Liver (tissue), 9 donors: Measurements from ENCODE around the gene SLC6A11. TPM values are rescaled to one million over a fixed set of nuclear protein-coding genes. Genes with fewer than 3 reads are reported as not detected.

Experiments used
- DNase-seq: peaks from one replicate; pipeline ENCODE4 v3.0.0-alpha.2; 2017; ENCODE audit warnings: low spot score
- H3K27ac ChIP-seq, 2 donors: one replicate each; pipeline ENCODE4 v1.7.0; 2013; ENCODE audit warnings: inconsistent platforms in 2 of 2, low read length in 2 of 2, control low read depth in 1 of 2, low read depth in 1 of 2, mild to moderate bottlenecking in 1 of 2
- H3K27me3 ChIP-seq, 4 donors: one replicate each; pipeline versions ENCODE4 v1.6.1 to v1.7.0; 2013; ENCODE audit warnings: low read length in 3 of 4, inconsistent platforms in 1 of 4, mild to moderate bottlenecking in 1 of 4, moderate library complexity in 1 of 4; ENCODE audit not compliant: control insufficient read depth in 4 of 4, insufficient read depth in 4 of 4
- H3K36me3 ChIP-seq, 4 donors: one replicate each; pipeline versions ENCODE4 v1.6.1 to v1.7.0; 2013; ENCODE audit warnings: low read length in 3 of 4, mild to moderate bottlenecking in 3 of 4, low read depth in 1 of 4, moderate library complexity in 1 of 4; ENCODE audit not compliant: control insufficient read depth in 4 of 4, insufficient read depth in 3 of 4
- H3K4me1 ChIP-seq, 4 donors: one replicate each; pipeline versions ENCODE4 v1.6.1 to v1.7.0; 2013; ENCODE audit warnings: low read length in 3 of 4, mild to moderate bottlenecking in 3 of 4, moderate library complexity in 1 of 4; ENCODE audit not compliant: control insufficient read depth in 4 of 4, insufficient read depth in 4 of 4
- H3K4me3 ChIP-seq, 3 donors: one replicate each; pipeline versions ENCODE4 v1.6.1 to v1.7.0; 2013; ENCODE audit warnings: low read length in 3 of 3, control low read depth in 1 of 3, low read depth in 1 of 3, mild to moderate bottlenecking in 1 of 3
- H3K9ac ChIP-seq, 2 donors: one replicate each; pipeline ENCODE4 v1.7.0; 2013; ENCODE audit warnings: low read length in 2 of 2, mild to moderate bottlenecking in 2 of 2, moderate library complexity in 2 of 2, control low read depth in 1 of 2, low read depth in 1 of 2
- H3K9me3 ChIP-seq, 4 donors: one replicate each; pipeline versions ENCODE4 v1.6.1 to v1.7.0; 2013; ENCODE audit warnings: low read length in 3 of 4; ENCODE audit not compliant: control insufficient read depth in 4 of 4
- ATF3 ChIP-seq: IDR thresholded peaks from 2 replicates; pipeline ENCODE4 v1.6.1; 2016; ENCODE audit warnings: antibody characterized with exemption
- CTCF ChIP-seq: fragments of 150-350 bp; IDR thresholded peaks from 2 replicates; pipeline ENCODE4 v1.5.1; 2017; ENCODE audit warnings: improper control_type of control experiment, low read depth, low read length; ENCODE audit not compliant: missing input control
- EGR1 ChIP-seq, 2 donors: IDR thresholded peaks; 2 replicates each; pipeline ENCODE4 v1.6.1; 2016 to 2018; ENCODE audit warnings: antibody characterized with exemption in 2 of 2, low read depth in 2 of 2
- FOXA1 ChIP-seq: IDR thresholded peaks from 2 replicates; pipeline ENCODE4 v1.6.1; 2016; ENCODE audit warnings: antibody characterized with exemption
- FOXA2 ChIP-seq: IDR thresholded peaks from 2 replicates; pipeline ENCODE4 v1.6.1; 2016; ENCODE audit warnings: antibody characterized with exemption
- GABPA ChIP-seq, 2 donors: IDR thresholded peaks in 1 of 2; conservative IDR thresholded peaks in 1 of 2; 2 replicates each; pipeline ENCODE4 v1.6.1; 2016; ENCODE audit warnings: antibody characterized with exemption in 2 of 2, mild to moderate bottlenecking in 1 of 2, moderate library complexity in 1 of 2
- HNF4A ChIP-seq, 2 donors: conservative IDR thresholded peaks; 2 replicates each; pipeline ENCODE4 v1.6.1; 2016; ENCODE audit warnings: antibody characterized with exemption in 2 of 2, mild to moderate bottlenecking in 2 of 2
- HNF4G ChIP-seq: IDR thresholded peaks from 2 replicates; pipeline ENCODE4 v1.6.1; 2016; ENCODE audit warnings: antibody characterized with exemption
- JUND ChIP-seq, 2 donors: IDR thresholded peaks; 2 replicates each; pipeline ENCODE4 v1.6.1; 2016; ENCODE audit warnings: antibody characterized with exemption in 2 of 2
- MAX ChIP-seq: IDR thresholded peaks from 2 replicates; pipeline ENCODE4 v1.6.1; 2016; ENCODE audit warnings: antibody characterized with exemption
- NR2F2 ChIP-seq: IDR thresholded peaks from 2 replicates; pipeline ENCODE4 v1.6.1; 2016; ENCODE audit warnings: antibody characterized with exemption
- RAD21 ChIP-seq, 2 donors: IDR thresholded peaks; 2 replicates each; pipeline ENCODE4 v1.6.1; 2016; ENCODE audit warnings: antibody characterized with exemption in 2 of 2, mild to moderate bottlenecking in 2 of 2
- REST ChIP-seq: IDR thresholded peaks from 2 replicates; pipeline ENCODE4 v1.6.1; 2016; ENCODE audit warnings: antibody characterized with exemption, mild to moderate bottlenecking
- RXRA ChIP-seq, 2 donors: IDR thresholded peaks; 2 replicates each; pipeline ENCODE4 v1.6.1; 2017 to 2018; ENCODE audit warnings: antibody characterized with exemption in 2 of 2, mild to moderate bottlenecking in 1 of 2
- SP1 ChIP-seq: IDR thresholded peaks from 2 replicates; pipeline ENCODE4 v1.6.1; 2018; ENCODE audit warnings: antibody characterized with exemption, mild to moderate bottlenecking
- TAF1 ChIP-seq: conservative IDR thresholded peaks from 2 replicates; pipeline ENCODE4 v1.6.1; 2016; ENCODE audit warnings: antibody characterized with exemption, mild to moderate bottlenecking
- YY1 ChIP-seq: IDR thresholded peaks from 2 replicates; pipeline ENCODE4 v1.6.1; 2016; ENCODE audit warnings: antibody characterized with exemption, mild to moderate bottlenecking
- ZBTB33 ChIP-seq: IDR thresholded peaks from 2 replicates; pipeline ENCODE4 v1.6.1; 2016; ENCODE audit warnings: antibody characterized with exemption
- WGBS: extraction: QIAGEN DNeasy Blood & Tissue Kit; methylation state at CpG from one replicate; pipeline ENCODE4 v1.1.7; 2013; 5-methylcytosine and 5-hydroxymethylcytosine counted together
- polyA plus RNA-seq, 2 donors: library from polyadenylated mRNA; stranded (reverse) in 1 of 2; unstranded in 1 of 2; fragments of 200-250 nt in 1 of 2; fragments of >200 nt in 1 of 2; fragmentation: Nextera tagmentation in 1 of 2; extraction: Ambion mirVana in 1 of 2; gene quantifications; one replicate each; pipeline versions ENCODE4 v1.2.1 to v1.2.3, GENCODE V29; 2013 to 2015
- total RNA-seq, 2 donors: library from RNA; depleted of rRNA; stranded (reverse); fragments of >200 nt; gene quantifications; one replicate each; pipeline ENCODE4 v1.2.3, GENCODE V29; 2014
- donor health status: healthy.
- donor health status: healthy.
- donor health status: healthy.
- donor health status: healthy.
- donor health status: healthy.

Gene SLC6A11
- total and polyA plus RNA-seq, 4 donors = under 0.01 to 7.1 (median 0.01) TPM; not detected in 1

- Histone ChIP-seq H3K27me3 (peaks cover 0 to 4% (median 0%) of the 10 kb centered on the region in 4 donors), H3K4me3 (no peak overlapping the region), H3K9ac (no peak overlapping the region), H3K36me3 (no peaks in the 10 kb centered on the region), H3K9me3 (no peaks in the 10 kb centered on the region), H3K27ac (no peak overlapping the region), H3K4me1 (no peaks in the 10 kb centered on the region)
- 89% methylated on average over 1 of the region's 1 CpG for WGBS
- TF ChIP-seq CTCF (no peak), RAD21 (IDR thresholded peaks at IDR 0.05) (no peak), FOXA1 (no peak), YY1 (no peak), MAX (no peak), NR2F2 (no peak), HNF4A (conservative IDR thresholded peaks at IDR 0.05) (no peak), RXRA (IDR thresholded peaks at IDR 0.05) (no peak), TAF1 (no peak), GABPA (IDR thresholded peaks at IDR 0.05 in 1 of 2, conservative IDR thresholded peaks at IDR 0.05 in 1 of 2) (no peak), HNF4G (no peak), EGR1 (IDR thresholded peaks at IDR 0.05; ENCODE audit: low read depth in 2 of 2) (no peak), ZBTB33 (no peak), SP1 (no peak), REST (no peak), JUND (IDR thresholded peaks at IDR 0.05) (no peak), FOXA2 (no peak), ATF3 (no peak)
- no peak for DNase-seq
Measured at GRCh38 chr3:10870296-10870695, 54.3 kb downstream of the SLC6A11 start.
